ENCODE measurements around the gene CDRT15.

Gene CDRT15

DNA sequence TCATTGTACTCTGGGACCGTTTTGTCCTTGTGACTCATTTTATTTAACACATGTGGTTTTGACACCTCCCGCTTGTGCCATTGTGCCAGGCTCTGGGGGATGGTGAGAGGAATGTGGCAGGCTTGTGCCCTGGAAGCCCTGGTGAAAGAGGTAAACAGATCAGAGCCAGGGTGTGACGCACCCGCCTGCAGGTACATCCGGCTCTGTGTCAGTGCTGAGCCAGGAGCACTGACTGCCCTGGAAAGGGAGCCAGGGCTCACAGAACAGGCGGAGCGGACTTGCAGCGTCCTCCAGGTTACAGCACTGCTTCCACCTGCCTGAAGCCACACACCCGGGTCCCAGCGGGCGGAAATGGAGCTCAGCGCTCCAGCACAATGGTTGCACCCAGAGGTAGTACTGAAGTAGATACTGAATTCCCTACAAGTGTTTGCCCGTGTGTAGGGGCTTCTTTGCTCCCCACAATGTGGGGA, 30.6 kb downstream of the CDRT15 start:
- TF ChIP-seq, protein P1, sequence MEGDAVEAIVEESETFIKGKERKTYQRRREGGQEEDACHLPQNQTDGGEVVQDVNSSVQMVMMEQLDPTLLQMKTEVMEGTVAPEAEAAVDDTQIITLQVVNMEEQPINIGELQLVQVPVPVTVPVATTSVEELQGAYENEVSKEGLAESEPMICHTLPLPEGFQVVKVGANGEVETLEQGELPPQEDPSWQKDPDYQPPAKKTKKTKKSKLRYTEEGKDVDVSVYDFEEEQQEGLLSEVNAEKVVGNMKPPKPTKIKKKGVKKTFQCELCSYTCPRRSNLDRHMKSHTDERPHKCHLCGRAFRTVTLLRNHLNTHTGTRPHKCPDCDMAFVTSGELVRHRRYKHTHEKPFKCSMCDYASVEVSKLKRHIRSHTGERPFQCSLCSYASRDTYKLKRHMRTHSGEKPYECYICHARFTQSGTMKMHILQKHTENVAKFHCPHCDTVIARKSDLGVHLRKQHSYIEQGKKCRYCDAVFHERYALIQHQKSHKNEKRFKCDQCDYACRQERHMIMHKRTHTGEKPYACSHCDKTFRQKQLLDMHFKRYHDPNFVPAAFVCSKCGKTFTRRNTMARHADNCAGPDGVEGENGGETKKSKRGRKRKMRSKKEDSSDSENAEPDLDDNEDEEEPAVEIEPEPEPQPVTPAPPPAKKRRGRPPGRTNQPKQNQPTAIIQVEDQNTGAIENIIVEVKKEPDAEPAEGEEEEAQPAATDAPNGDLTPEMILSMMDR (IDR thresholded peaks at IDR 0.05; ENCODE audit: extremely low read depth, missing control alignments), result no peak
- DNase-seq (ENCODE audit: low spot score), result no peak

DNA sequence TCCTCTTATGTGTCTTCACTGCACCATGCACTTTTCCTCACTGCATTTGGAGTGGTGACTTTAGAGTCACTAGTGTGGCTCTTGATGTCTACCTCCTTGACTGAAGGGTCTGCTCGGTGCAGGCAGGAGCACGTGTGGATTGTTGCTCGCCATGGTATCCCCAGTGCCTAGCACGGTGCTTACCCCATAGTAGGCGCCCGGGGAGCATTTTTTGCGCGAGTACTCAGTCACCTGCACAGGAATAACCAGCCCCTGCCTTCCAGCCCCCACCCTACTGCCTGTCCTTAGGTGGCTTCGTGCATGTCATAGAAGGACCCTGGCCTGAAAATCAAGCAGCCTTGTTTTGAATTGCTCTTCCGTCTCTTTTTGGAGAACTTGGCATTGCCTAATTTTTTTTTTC, 31.3 kb downstream of the CDRT15 start:
- TF ChIP-seq, protein P1 (IDR thresholded peaks at IDR 0.05; ENCODE audit: extremely low read depth, missing control alignments), result no peak
- DNase-seq (ENCODE audit: low spot score), result no peak

DNA sequence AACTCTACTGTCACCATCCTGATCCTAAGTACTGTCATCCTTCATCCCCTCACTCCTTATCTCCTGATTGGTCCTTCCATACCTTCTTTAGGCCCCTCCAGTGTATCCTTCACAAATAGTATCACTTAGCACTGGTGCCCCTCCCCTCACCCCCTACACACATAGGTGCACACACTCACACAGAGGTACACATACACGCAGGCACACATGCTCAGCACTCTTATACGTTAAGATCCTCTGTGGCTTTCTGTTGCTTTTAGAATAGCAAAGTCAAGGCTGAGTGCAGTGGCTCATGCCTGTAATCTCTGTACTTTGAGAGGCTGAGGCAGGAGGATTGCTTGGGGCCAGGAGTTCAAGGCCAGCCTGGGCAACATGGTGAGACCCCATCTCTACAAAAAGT, 32.1 kb downstream of the CDRT15 start:
- no peak for DNase-seq (ENCODE audit: low spot score)
- TF ChIP-seq, protein P1 (IDR thresholded peaks at IDR 0.05; ENCODE audit: extremely low read depth, missing control alignments), result no peak

DNA sequence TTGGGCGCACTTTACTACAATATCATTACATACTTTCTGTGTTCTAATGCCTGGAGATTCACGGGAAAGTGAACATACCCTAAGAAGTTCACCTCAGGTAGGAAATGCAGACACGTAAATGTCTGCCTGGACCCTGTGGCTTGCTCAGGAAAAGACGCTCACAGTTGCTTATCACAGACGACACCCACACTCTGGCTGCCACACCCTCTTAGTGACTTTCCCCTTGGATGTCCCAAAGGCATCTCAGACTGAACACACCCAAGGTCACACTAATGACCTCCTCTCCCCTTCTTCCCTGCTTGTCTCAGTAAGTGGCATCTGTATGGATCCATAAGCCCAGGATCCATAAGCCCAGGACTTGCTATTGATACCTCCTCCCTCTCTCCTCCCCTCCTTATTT, 32.6 kb downstream of the CDRT15 start:
- no peak for DNase-seq (ENCODE audit: low spot score)
- TF ChIP-seq, protein P1 (IDR thresholded peaks at IDR 0.05; ENCODE audit: extremely low read depth, missing control alignments), result no peak

DNA sequence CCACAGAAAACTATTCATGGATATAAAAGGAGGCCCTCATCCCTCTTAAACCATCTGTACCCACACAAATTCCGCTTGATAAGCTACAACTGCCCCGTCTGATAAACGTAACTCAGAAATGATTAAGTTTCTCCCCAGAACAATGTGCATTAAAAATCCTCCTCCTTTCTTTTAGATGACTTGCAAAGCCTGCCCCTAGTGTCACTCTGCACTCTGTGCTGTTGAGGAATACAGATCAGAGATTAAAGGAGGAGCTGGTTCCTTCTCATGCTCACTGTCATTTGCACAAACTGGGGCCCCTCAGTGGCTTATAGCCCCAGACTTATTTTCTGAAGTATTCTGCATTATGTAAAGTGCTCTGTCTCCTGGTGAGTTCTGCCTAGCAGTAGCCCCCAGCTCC, 33.3 kb downstream of the CDRT15 start:
- no peak for DNase-seq (ENCODE audit: low spot score)
- TF ChIP-seq, protein P1 (IDR thresholded peaks at IDR 0.05; ENCODE audit: extremely low read depth, missing control alignments), result no peak

DNA sequence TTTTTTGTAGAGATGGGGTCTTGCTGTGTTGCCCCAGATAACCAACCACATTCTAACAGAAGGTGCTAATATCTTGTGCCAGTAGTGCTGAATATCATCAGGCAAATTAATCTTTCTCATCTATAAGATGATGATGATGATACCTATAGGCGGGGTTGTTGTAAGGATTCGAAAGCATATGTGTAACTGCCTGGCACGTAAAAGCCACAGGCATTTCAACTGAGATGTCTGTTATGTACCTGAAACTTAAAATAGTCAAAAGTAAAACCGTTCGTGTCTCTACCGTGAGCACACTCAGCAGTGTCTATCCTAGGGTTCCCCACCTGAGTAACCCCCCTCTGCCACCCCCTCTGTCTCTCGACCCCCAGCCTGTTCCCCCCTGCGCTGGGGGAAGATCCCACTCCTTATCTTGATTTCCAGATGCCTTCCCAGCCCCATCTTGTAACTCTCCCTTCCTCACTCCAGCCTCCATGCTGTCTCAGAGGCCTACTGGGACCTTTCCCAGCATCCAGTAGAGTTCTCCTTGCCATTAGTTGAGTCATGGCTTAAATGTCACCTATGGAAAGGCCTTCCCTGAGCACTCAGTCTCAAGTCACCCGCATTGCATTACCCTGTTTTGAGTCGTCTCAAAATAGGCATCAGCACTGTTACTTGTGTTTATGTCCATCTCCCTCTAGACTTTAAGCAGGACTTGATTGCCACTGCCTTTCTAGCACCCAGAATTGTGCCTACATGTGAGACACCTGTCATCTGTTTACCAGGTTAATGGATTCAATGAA, 34.1 kb downstream of the CDRT15 start:
- no peak for DNase-seq (ENCODE audit: low spot score)
- TF ChIP-seq, protein P1 (IDR thresholded peaks at IDR 0.05; ENCODE audit: extremely low read depth, missing control alignments), result no peak

DNA sequence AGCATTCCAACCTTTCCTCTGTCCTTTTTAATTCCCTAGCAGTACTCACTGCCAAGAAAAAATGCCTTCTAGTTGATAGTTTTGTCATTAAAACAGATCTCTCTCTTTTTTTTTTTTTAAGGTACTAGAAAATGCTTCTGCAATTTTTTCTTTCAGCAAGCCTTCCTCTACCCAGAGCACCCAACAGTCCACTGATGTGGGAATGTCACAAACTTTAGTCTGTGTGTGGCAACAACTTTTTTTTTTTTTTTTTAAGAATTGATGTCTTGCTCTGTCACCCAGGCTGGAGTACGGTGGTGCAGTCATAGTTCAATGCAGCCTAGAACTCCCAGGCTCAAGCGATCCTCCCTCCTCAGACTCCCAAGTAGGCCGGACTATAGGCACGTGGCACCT, 34.7 kb downstream of the CDRT15 start:
- TF ChIP-seq, protein P1 (IDR thresholded peaks at IDR 0.05; ENCODE audit: extremely low read depth, missing control alignments), result no peak
- DNase-seq (ENCODE audit: low spot score), result no peak

All from GM20000 (cell line).